NCI-H2081 (cell line): Measurements from ENCODE around the gene BMF.
"Not testable (repeated sequence)": the region's sequence is repeated elsewhere in the genome, so short reads cannot be mapped to it uniquely, and the experiment has no call there.

Experiments
- DNase-seq, 2 experiments: peaks; one replicate each; lab custom pipeline; 2025; lab: John Stamatoyannopoulos, UW

The BMF gene

DNA sequence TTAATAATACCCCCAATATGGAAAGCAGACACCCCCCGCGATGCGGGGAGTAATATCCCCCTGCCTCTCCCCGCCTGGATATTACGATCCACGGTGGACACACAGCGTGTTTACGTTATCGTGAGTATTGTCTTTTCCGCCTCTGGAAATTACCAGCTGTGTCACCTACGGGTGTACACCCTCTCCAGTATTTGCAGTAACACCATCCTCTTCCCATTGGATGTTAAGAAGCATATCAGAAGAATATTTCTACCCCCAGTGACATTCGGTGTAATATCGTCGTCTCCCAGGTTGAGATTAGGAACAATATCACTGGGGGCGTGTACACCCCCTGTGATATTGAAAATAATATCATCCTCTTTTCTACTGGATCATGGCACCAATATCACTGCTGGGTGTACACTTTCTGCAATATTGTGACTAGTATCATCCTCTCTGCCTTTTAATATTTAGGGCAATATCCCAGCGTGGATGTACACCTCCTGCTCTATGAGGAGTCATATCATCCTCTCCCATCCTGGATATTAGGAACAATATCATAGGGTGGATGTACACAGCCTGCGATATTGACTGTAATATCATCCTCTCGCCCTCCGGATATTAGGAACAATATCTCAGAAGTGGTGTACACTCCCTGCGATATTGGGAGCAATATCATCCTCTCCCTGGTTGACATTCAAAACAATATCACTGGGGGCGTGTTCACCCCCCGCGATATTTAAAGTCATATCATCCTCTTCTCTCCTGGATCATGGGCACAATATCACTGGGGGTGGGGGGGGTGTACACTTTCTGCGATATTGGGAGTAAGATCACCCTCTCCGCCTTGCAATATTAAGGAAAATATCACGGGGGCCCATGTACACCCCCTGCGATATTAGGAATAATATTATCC is 20.3 kb upstream of the BMF start:
- DNase-seq, result no peak

DNA sequence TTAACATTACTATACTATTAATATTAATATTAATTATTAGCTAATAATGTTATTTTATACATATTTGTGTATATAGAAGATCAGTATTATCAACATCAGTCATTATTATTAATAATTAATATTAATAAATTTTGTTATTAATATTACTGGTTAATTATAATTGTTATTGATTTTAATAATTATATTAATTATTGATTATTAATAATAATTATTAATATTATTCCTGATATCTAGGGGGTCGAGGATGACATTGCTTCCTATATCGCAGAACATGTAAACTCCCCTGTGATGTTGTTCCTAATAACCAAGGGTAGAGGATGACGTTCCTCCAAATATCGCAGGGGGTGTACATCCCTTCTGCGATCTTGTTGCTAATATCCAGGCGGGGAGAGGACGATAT is 17.3 kb upstream of the BMF start:
- DNase-seq, result no peak

DNA sequence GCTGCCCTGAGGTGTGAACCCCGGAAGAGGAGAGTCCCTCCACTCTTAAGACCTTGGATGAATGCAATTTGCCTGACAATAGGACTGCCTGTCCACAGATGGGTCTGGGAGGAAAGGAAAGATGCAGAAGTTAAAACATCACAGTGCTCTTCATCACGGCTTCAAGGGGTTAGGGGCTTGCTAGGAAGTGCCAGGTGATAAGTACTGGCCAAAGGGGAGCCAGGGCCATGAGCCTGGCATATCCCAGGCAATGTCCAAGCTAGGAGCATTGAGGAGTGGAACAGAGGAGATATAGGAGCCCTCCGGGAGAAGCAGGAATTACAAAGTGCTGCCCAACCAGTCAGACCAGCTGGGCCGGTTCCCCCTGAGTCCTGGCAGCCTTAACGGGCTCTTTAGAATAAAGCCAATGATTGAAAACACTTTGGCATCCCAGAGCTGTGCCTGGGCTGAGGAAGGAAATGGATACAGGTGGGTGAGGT is 16.2 kb upstream of the BMF start:
- not testable (repeated sequence) for DNase-seq

DNA sequence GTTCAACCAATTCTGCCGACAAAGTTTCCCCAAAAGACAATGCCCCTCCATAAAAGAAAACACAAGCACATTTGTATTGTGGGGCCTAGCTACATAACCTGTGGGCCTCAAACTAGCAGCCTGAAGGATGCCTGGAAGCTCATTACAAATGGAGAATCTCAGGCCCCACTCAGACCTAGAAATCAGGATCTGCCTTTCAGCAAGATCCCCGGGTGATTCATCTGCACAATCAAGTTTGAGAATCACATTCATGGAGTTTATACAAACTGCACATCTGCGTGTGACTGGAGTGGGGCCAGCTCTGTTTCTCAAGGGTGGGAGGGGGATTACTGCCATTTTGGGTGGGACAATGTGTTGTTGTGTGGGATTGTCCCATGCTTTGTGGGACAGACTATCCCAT is 15.7 kb upstream of the BMF start:
- DNase-seq, result not testable (repeated sequence)

DNA sequence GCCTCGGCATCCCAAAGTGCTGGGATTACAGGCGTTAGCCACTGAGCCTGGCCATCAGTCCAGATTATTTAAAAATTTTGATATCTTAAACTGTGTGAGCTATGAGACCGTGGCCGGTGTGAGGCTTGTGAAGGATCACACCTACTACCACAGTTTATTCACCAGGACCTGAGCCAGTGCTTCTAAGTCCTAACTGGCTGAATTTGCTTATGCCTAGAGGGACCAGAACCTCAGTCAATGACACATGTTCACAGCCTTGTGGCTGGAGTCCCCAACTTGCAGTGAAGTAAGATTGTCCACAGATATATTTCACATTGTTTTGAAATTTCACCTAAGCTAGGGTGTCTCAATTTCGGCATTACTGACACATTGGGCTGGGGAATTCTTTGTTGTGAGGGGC is 15.2 kb upstream of the BMF start:
- DNase-seq, result not testable (repeated sequence)

DNA sequence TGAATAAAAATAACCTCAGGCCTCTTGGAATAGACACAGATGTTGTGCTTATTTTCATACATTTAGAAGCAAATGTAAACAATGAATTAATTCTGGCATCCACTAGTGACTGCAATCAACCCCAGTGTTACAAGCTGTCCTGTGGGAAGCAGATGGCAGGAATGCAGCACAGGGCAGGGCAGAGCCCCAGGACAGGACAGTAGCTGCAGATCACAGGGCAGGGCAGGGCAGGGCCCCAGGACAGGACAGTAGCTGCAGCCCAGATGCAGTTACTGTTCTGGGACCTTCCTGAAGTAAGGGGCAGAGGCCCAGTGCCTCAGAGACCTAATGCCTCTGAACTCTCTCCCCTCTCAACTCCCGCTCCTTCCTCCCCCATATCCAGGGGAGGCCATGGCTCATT is 14.3 kb upstream of the BMF start:
- not testable (repeated sequence) for DNase-seq

DNA sequence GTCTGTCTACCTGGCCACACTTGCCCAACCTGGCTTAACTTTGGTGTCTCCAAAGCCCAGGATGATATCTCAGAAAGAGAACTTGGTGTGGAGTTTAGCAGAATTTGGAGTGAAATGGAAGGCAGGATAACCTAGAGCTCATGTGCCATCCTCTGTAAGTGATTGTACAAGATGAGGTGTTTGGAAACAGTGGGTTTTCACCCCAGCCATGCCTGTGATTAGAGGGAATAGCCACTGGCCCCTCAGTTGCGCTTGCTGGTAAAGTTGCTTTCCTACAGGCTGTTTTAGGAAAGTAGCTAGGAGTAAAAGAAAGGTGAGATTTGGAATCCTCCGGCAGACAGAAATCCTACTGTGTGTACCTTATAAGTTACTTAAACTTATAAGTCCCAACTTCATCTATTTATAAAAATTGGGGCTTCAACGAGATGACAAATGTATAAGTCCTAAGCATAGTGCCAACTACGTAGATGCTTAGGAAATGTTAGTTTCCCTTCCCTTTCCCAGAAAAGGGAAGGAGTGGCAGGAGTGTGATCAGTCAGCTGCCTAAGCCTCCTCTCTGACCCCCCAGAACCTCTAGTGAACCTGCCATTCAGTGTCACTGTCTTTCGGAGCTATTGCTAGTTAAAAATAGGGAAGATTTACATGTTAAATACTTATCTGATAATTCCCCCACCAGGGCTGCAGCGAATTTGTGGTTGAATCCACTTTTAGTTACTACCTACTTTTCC is 13.4 kb upstream of the BMF start:
- DNase-seq, result no peak

DNA sequence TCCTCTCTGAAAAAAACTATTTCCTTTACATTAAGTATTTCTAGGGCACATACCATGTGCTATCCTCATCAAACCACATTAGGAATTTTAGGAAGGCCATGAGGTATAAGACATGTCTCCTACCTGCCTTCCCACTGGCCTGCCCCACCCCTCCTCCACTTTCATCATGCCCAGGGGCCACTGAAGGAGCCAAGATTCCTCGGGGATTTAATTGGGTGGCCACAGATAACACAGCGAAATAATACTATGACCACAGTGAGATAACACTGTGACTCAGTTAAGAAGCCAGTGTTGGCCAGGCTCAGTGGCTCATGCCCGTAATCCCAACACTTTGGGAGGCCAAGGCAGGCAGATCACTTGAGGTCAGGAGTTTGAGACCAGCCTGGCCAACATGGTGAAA is 9.8 kb upstream of the BMF start:
- no peak for DNase-seq

DNA sequence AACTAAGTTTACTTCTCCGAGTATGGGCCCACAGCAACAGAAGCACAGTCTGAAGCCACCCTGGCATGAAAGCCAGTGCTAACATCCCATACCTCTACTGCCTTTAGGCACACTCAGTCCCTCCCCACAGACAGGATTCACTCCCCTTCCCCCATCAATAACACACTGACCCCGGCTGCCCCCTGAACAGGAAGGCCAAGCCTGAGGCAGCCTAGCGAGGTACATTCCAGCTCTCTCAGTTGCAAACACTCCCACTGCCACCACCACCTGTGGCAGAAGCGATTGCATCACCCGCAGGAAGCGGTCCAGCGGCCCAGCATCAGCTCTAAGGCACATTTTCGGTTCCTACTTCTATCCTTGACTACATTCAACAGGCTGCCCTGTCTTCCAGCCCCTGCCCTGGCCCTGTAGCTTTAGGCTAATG is 7.0 kb upstream of the BMF start:
- no peak for DNase-seq

DNA sequence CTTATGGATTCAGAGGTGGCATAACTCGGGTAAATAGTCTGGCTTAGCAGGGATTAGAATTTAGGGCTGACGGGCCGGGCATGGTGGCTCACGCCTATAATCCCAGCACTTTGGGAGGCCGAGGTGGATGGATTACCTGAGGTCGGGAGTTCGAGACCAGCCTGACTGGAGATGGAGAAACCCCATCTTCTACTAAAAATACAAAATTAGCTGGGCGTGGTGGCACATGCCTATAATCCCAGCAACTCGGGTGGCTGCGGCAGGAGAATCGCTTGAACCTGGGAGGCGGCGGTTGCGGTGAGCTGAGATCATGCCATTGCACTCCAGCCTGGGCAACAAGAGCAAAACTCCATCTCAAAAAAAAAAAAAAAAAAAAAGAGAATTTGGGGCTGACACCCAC is 6.4 kb upstream of the BMF start:
- DNase-seq, result not testable (repeated sequence)

DNA sequence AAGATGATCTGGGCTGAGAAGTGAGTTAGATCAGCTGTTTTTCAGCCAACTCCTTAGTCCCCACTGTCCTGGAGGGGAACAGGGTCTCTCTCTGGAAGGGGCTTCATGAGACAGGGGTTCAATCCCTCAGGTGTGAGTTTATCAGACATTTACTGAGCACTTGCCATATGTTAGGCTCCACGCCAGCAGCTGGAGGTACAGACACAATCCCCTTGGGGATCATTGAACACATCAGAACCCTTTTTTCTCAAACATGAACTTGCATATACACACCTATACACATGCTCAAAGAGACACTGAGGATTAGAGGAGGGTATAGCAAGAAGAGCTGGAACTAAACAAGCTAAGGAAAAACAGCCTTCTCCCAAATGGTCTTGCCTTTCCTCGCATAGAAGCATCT is 5.5 kb upstream of the BMF start:
- no peak for DNase-seq

DNA sequence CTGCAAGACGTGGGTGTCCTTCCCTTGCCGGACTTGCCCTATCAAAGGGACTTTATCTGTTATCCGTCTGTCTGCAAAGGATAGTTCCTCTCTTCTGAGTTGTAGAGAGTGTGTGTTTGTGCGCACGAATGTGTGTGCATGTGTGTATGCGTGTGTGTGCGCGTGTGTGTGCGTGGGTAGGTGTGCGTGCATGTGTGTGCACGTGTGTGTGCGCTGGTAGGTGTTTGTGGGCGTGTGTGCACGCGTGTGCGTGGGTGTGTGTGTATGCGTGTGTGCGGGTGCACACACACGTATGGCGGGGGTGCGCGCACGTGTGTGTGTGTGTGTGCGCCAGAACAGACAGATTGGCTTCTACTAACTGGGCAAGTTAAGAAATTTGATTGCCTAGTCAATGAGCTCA is 4.1 kb upstream of the BMF start:
- DNase-seq, result no peak

DNA sequence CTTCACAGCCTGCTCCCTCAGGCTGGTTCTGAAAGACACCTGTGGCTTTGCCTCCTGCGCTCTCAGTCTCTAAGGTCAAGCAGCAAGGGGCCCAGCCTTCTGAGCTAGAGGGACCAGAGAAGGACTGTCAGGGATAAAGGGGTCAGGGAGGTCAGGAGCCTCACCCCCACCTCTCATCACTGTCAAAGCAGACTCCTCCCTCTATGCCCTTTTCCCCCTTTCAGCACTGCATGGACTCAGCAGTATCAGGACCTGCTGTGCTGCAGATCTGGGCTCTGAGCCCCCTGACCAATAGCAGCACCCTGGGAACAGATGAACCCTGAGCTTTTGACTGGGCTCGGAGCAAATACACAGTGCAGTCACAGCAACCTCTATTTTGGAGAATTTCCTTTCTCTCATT is 3.2 kb upstream of the BMF start:
- no peak for DNase-seq

DNA sequence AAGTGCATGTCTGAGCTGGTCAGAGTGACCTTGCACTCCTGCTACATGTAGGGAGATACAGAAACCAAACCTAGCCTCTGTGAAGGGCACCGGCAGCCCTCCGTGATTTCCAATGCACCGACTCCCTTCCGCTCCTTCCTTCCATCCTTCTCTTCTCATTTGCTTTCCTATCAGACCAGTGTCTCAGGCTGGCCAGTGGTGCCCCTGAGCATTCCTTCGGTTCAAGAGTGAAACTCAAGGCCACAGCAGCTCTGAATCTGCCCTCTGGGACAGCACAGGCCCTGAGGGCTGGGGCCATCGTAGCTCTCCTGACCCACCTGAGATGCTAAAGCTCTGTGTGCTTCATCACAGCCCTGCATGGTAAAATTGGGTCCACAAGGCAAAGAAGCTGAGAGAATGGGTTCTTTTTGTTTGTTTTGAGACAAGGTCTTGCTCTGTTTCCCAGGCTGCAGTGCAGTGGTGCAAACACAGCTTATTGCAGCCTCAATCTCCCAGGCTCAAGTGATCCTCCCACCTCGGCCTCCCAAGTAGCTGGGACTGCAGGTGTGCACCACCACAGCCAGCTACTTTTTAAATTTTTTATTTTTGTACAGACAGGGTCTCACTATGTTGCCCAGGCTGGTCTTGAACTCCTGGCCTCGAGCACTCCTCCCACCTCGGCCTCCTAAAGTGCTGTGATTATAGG is 2.3 kb upstream of the BMF start:
- no peak for DNase-seq

DNA sequence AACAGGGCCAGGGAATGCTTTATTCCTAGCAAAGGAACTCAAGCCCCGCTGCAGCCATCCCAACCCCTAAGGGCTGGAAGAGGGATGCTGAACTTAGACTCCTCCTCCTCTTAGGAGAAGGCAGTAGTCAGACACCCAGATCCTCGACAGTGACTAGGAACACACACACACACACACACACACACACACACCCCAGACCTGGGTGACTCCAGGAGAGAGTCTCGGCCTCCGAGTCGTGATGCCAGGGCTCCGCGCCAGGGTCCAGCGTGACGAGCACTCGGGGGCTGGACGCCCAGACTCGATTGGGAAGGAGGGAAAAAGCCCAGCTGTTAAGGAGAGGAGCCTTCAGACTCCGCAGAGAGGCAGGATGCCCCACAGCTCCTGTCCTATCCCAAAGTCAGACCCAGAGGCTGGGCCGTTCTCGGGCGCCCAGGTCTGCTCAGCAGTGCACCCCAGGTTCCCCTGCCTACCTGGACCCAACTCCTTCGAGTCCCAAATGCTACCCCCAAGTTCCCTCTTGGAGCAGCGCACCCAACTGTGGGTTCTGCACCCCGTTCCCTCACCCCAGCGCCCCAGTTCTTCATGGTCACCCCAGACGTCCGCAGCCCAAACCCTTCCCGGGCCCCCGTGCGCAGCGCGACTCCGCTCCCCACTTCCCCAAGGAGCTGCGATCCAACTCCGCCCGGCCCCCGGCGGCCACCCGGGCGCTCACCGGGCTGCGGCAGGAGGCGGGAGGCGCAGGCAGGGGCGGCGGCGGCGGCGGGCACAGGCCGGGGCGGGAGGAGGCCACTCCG is 421 bp downstream of the BMF start:
- DNase-seq, result peak in 1 of 2 experiments; percentile 18

DNA sequence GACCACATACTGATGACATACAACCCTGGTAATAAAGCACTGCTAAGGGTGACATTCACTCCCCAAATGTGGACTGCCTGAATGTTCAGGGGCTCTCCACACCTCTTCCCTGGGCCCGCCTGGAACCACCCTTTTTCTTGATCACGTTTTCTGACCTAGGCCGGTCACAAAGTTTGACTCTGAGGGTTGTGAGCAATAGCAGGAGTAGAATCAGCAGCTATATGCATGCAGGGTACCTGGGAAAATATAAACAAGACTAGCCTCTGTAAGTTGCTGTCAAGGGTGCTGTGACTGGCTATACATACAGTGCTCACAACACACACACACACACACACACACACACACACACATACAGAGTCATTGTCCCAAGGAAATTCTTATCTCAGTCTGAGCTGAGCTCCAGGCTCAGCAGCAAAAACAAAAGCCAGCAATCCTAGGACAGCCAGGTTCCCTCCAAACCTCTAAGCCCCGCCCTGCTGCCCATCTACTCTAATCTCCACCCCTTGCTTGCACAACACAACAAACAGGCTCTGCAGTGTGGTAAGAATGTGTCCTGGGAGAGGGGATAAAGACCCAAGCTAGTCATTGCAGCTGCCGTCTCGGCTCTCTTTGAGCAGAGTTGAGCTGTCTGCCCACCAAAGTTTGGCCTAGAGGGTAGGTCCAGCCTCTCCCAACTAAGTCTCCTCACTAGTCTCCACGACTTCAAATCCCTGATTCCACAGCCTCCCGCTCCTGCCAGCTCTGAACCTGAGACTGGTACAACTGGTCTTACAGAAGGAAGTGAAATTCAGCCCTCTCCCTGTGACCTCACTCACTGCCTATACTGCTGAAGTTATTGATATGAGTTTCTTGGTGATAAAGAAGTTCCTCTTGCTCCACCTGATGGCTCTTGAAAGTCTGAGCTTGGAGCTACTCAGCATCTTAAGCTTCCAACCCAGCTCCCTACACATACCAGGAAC is 2.2 kb downstream of the BMF start:
- DNase-seq, result no peak

DNA sequence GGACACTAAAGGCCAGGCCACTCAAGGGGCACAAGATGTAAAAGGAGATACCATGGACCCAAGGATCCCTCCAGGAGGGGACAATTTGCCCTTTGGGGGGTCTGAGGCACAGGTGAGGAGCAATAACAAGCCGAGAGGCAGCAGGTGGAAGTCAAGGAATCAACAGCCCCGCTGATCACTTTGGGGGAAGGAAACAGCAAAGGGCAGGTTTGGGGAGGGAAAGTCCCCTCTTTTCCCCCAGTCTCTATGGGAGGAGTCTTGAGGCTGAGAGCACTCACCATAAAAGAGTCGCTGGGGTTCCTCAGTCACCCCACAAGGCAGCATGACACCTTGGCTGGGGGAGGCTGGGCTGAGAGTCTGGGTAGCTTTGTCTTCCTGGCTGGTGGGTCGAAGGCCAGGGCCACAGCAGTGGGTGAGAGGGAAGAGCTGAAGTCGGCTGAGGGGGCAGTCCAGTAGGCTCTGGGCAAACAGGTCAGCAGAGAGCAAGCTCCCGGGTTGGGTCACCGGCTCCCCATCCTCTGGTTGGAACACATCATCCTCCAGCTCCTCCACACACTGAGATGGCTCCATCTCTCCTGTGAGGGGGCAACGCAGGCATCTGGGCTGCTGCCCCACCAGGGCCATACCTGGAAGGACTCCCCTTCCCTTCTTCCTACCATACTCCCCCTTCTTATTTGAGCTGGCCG is 3.0 kb downstream of the BMF start:
- no peak for DNase-seq

DNA sequence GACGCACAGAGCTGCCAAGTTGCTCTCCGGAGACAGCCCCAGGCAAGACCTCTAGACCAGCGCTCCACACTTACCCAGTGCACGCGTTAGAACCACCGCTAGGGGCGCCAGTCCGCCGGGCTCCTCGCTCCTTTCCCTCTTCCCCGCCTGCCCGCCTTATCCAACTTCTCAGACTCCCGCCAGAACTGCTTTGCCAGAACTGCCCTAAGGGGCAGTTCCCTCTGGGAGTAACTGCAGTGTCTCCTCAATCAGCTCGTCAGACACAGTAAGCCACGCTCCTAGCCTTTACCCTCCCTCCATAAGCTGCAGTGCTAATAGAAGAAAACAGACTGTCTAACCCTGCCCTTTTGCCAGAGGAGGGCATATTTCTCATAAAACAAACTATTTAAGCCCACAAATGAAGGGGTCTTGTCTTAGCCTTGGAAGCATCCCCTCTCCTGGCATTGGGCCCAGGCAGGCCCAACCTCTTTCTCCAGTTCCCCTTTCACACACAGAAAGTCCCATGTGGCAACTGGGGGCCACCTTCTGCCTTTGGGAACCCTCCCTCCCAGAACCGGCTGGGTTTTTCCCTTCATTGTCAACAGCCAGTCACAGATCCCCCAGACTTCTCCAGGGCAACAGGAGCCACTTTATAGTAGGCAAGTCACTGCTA is 3.7 kb downstream of the BMF start:
- DNase-seq, result peak; percentile 84 to 86

DNA sequence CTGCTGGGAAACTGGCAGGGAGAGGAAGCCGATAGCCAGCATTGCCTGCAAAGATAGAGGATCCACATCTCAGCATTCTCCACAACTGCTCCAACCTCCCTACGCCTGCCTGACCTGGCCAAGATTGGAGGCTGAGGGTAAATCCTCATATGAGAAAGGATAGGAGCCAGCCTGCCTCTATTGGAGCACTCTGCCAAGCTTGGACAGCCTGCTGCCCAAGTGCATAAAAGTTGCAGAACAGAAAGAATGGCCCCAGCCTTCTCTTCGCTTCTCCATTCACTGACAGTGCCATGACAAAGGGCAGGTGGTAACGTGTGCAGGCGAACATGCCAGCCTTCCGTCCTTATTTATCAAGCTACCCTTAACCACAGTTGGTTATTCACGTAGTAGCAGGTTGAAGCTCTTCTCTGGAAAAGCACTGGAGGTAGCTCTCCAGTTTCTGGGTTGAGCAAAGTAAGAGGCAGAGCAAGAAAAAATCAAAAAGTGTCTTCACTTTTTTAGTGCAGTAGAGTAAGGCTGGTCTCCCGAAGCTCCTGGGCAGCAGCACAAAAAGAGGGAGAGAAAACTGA is 4.3 kb downstream of the BMF start:
- no peak for DNase-seq
